Endothelial cell of hepatic sinusoid (primary cell): ENCODE results near the gene RERG.

Source experiments
- in situ Hi-C: cut with HindIII; loops from 2 replicates; pipeline ENCODE4 v1.10.0; 2017; ENCODE audit warnings: low sequenced_read_pairs

The RERG gene

GRCh38 chr12:15192720-15193119, 28.5 kb downstream of the RERG start:
- in situ Hi-C loops, result no loop called here

GRCh38 chr12:15188127-15188526, 33.1 kb downstream of the RERG start:
- in situ Hi-C loops, result no loop called here

GRCh38 chr12:15186597-15186996, 34.6 kb downstream of the RERG start:
- in situ Hi-C loops, result no loop called here

- in situ Hi-C loops, result no loop called here
Measured at GRCh38 chr12:15184484-15184883, 36.7 kb downstream of the RERG start.

GRCh38 chr12:15183821-15184220, 37.4 kb downstream of the RERG start:
- in situ Hi-C loops, result no loop called here

- in situ Hi-C loops, result no loop called here
Measured at GRCh38 chr12:15181017-15181683, 40.1 kb downstream of the RERG start.

- in situ Hi-C loops, result no loop called here
Measured at GRCh38 chr12:15180325-15180724, 40.9 kb downstream of the RERG start.

- in situ Hi-C loops, result no loop called here
Measured at GRCh38 chr12:15179672-15180071, 41.5 kb downstream of the RERG start.

- in situ Hi-C loops, result no loop called here
Measured at GRCh38 chr12:15173142-15173541, 48.1 kb downstream of the RERG start.

GRCh38 chr12:15172060-15172822, 49.0 kb downstream of the RERG start:
- in situ Hi-C loops, result no loop called here

GRCh38 chr12:15171012-15171655, 50.1 kb downstream of the RERG start:
- in situ Hi-C loops, result no loop called here

GRCh38 chr12:15168026-15168678, 53.1 kb downstream of the RERG start:
- in situ Hi-C loops, result no loop called here

GRCh38 chr12:15165012-15165659, 56.1 kb downstream of the RERG start:
- in situ Hi-C loops, result no loop called here

- in situ Hi-C loops, result no loop called here
Measured at GRCh38 chr12:15163030-15163976, 57.9 kb downstream of the RERG start.

- in situ Hi-C loops, result no loop called here
Measured at GRCh38 chr12:15158083-15158482, 63.1 kb downstream of the RERG start.

GRCh38 chr12:15157269-15157671, 63.9 kb downstream of the RERG start:
- in situ Hi-C loops, result no loop called here

- in situ Hi-C loops, result no loop called here
Measured at GRCh38 chr12:15155271-15155670, 65.9 kb downstream of the RERG start.

- in situ Hi-C loops, result no loop called here
Measured at GRCh38 chr12:15154103-15154502, 67.1 kb downstream of the RERG start.

- in situ Hi-C loops, result no loop called here
Measured at GRCh38 chr12:15152868-15153267, 68.3 kb downstream of the RERG start.

- in situ Hi-C loops, result no loop called here
Measured at GRCh38 chr12:15152456-15152855, 68.8 kb downstream of the RERG start.
